Osteocyte (in vitro differentiated cells): ENCODE results near the gene CELA3A. TPM values are rescaled to one million over a fixed set of nuclear protein-coding genes. Genes with fewer than 3 reads are reported as not detected.

ENCODE experiments used
- DNase-seq: peaks from one replicate; pipeline ENCODE4 v3.0.0; 2021; ENCODE audit warnings: mixed read lengths; ENCODE audit not compliant: unreplicated experiment; ENCODE audit errors: extremely low spot score
- H3K27ac Mint-ChIP-seq: one replicate; pipeline ENCODE4 v1.8.0; 2021; ENCODE audit warnings: mild to moderate bottlenecking, mixed read lengths; ENCODE audit not compliant: unreplicated experiment
- H3K27me3 Mint-ChIP-seq: one replicate; pipeline ENCODE4 v1.8.0; 2021; ENCODE audit warnings: mixed read lengths; ENCODE audit not compliant: unreplicated experiment
- H3K36me3 Mint-ChIP-seq: one replicate; pipeline ENCODE4 v1.8.0; 2021; ENCODE audit warnings: mixed read lengths; ENCODE audit not compliant: unreplicated experiment
- H3K4me1 Mint-ChIP-seq: one replicate; pipeline ENCODE4 v1.8.0; 2021; ENCODE audit warnings: mixed read lengths; ENCODE audit not compliant: unreplicated experiment
- H3K4me3 Mint-ChIP-seq: one replicate; pipeline ENCODE4 v1.8.0; 2021; ENCODE audit warnings: mild to moderate bottlenecking, moderate library complexity, mixed read lengths; ENCODE audit not compliant: unreplicated experiment
- H3K9me3 Mint-ChIP-seq: one replicate; pipeline ENCODE4 v1.8.0; 2021; ENCODE audit warnings: mixed read lengths; ENCODE audit not compliant: unreplicated experiment
- total RNA-seq: library from RNA; stranded (reverse); gene quantifications from 2 replicates; pipeline ENCODE4 v1.2.1, GENCODE V29; 2021
- TF ChIP-seq, protein P1 (sequence below): fragments of 200-600 bp; sonication (generic); IDR thresholded peaks from 2 replicates; pipeline ENCODE4 v1.5.0; 2021; ENCODE audit warnings: antibody characterized with exemption, mild to moderate bottlenecking, moderate library complexity

The CELA3A gene
- total RNA-seq, 1 donor from 2014 or later, result not detected

DNA sequence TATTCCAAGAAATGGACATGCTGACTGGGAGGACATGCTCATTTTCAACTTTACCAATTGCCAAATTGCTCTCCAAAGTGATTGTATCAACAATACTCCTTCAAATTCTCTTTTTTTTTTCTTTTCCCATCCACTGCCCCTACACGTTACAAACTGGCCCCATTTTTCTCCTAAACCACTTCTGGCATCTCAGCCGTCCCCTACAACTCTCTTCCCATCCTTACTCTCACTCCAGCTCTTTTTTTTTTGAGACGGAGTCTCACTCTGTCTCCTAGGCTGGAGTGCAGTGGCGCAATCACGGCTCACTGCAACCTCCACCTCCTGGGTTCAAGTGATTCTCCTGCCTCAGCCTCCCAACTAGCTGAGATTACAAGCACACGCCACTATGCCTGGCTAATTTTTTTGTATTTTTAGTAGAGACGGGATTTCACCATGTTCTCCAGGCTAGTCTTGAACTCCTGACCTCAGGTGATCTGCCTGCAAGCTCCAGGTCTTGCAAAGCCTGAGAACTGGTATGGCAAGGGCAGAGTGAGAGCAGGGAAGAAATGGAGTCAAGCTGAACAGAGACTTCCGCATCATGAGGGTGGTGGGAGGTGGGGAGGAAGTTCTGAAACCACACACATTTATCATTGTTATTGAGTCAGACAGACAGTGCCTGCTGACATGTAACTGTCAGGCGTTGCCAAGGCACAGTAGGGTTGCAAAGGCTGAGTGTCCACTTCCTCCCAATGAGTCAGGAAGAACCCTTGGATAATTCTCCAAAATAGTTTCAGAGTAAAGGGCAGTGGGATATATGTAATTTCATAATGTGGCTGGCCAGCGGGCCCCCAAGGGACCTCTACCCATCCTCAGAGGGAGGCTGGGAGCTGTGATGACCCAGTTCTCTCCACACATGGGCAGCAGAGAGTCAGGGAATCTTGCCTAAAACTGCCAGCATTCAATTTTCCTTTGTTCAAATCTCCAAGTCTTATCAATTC, 17.4 kb downstream of the CELA3A start:
- no peaks in the 10 kb centered on the region for H3K36me3 Mint-ChIP-seq
- no peak overlapping the region for H3K4me3 Mint-ChIP-seq
- H3K27ac Mint-ChIP-seq, result peak overlapping the region; percentile 87
- TF ChIP-seq, protein P1, sequence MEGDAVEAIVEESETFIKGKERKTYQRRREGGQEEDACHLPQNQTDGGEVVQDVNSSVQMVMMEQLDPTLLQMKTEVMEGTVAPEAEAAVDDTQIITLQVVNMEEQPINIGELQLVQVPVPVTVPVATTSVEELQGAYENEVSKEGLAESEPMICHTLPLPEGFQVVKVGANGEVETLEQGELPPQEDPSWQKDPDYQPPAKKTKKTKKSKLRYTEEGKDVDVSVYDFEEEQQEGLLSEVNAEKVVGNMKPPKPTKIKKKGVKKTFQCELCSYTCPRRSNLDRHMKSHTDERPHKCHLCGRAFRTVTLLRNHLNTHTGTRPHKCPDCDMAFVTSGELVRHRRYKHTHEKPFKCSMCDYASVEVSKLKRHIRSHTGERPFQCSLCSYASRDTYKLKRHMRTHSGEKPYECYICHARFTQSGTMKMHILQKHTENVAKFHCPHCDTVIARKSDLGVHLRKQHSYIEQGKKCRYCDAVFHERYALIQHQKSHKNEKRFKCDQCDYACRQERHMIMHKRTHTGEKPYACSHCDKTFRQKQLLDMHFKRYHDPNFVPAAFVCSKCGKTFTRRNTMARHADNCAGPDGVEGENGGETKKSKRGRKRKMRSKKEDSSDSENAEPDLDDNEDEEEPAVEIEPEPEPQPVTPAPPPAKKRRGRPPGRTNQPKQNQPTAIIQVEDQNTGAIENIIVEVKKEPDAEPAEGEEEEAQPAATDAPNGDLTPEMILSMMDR, result peak; percentile 62
- H3K4me1 Mint-ChIP-seq, result peaks cover 20% of the 10 kb centered on the region
- no peaks in the 10 kb centered on the region for H3K9me3 Mint-ChIP-seq
- peak; percentile 90 for DNase-seq
- no peaks in the 10 kb centered on the region for H3K27me3 Mint-ChIP-seq

DNA sequence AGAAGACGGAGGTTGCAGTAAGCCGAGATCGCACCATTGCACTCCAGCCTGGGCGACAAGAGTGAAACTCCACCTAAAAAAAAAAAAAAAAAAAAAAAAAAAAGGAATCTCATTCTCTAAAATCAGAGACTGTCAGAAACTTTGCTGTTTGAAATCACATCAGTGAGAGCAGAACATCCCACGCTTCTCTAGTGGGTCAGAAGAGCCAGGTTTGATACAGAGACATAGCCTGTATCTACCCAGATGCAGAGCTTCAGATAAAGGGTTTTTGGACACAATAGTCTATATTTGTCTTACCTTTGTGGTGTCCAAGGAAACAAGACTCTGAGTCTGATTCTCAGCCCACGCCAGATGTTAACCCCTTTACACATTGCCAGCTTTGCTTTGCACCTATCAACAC, 19.6 kb downstream of the CELA3A start:
- Mint-ChIP-seq H3K4me1 (peaks cover 34% of the 10 kb centered on the region), H3K27ac (no peak overlapping the region), H3K9me3 (no peaks in the 10 kb centered on the region), H3K36me3 (no peaks in the 10 kb centered on the region), H3K4me3 (no peak overlapping the region), H3K27me3 (no peaks in the 10 kb centered on the region)
- TF ChIP-seq, protein P1, result no peak
- no peak for DNase-seq

DNA sequence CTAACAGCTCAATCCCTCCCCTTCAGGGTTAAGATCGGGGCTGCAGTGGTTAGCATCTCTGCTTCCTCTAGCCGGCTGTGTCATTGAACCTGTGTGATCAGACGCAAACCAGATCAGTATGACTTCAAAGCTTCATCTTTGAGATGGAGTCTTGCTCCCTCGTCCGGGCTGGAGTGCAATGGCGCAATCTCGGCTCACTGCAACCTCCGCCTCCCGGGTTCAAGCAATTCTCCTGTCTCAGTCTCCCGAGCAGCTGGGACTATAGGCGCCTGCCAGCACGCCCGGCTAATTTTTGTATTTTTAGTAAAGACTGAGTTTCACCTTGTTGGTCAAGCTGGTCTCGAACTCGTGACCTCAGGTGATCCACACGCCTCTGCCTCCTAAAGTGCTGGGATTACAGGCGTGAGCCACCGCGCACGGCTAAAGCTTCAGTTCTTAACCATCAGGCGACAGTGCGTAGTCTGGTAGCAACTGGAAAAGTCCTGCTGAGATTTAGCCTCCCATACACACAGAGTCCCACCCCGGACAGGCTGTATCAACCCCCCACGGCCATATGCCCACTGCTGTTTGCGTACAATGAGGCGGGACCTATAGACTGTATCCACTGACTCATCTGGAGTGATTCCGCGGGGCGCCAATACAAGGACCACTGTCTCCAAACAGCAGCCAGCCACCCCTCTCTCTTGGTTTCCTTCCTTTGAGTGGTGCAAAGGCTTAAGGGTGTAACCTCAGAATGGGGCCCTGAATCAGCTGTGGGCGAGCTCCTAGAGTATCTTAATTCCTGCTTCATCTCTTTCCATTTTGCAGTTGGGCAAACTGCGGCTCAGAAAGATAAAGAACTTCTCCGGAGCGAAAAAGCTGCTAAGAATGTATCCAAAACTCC, 23.3 kb downstream of the CELA3A start:
- Mint-ChIP-seq H3K27me3 (no peaks in the 10 kb centered on the region), H3K27ac (peak overlapping the region; percentile 94), H3K4me3 (peak overlapping the region; percentile 90), H3K4me1 (peaks cover 28% of the 10 kb centered on the region), H3K36me3 (no peaks in the 10 kb centered on the region), H3K9me3 (no peaks in the 10 kb centered on the region)
- peak; percentile 89 for DNase-seq
- TF ChIP-seq, protein P1, result no peak

DNA sequence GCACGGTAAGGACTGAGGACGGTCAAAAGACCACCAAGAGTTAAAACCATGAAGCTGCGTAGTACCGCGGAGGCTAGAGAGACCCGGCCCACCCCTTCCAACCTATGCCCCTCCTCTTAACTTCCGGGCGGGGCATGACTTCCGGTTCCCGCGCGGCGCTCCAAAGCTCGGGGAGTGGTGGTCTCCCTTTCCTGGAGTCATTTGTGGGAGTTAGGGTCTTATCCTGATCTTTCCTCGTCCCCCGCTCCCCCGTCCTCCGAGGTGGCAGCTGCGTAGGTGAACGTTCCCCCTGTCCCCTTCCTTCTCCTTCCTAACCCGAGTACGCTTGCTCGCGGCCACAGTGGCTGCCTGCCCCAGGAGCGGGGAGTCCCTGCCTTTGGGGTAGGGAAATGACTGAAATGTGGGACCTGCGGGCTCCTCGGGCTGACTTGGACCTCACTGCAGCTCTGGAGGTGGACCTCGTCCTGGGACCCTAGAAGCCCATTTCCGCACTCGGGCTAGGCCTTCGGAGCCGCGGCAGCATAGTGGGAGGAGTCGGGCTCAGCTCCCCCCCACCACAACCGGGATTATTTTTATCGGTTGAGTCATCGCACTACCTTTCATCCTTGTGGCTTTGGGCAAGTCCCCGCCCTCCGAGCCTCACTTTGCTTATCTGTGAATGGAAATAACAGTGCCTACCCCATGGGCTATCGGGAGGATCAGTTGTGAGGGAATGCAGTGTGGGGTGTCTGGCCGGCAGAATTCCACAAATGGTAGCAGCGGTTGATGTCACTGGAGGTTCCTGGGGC, 24.1 kb downstream of the CELA3A start:
- H3K4me3 Mint-ChIP-seq, result peak overlapping the region; percentile 90
- peak overlapping the region; percentile 94 for H3K27ac Mint-ChIP-seq
- H3K27me3 Mint-ChIP-seq, result no peaks in the 10 kb centered on the region
- TF ChIP-seq, protein P1, result no peak
- H3K4me1 Mint-ChIP-seq, result peaks cover 28% of the 10 kb centered on the region
- peak; percentile 93 for DNase-seq
- no peaks in the 10 kb centered on the region for H3K9me3 Mint-ChIP-seq
- H3K36me3 Mint-ChIP-seq, result no peaks in the 10 kb centered on the region
